Measurements from ENCODE around the gene PDE9A. TPM values are rescaled to one million over a fixed set of nuclear protein-coding genes. Genes with fewer than 3 reads are reported as not detected.

PDE9A gene
- polyA plus RNA-seq, 2 of the 4 experiments (the other 2 are of a cell fraction) = 1.3 to 3.1 TPM

- Histone ChIP-seq H3K27ac (no peak overlapping the region), H3K4me3 (no peak overlapping the region), H3K4me1 (no peaks in the 10 kb centered on the region), H3K9me3 (no peaks in the 10 kb centered on the region), H3K4me2 (no peak overlapping the region)
- 42% methylated on average over 5 of the region's 6 CpGs for WGBS (ENCODE audit: missing lambda C conversion rate)
- ChIA-PET POLR2A (no interaction called here), CTCF (interaction anchor here (0.9 kb wide), 1 partner anchor 26 kb away, joined by 3 read pairs; no protein-coding TSS in a partner anchor)
- DNase-seq (ENCODE audit: low read depth in 1 of 2, low spot score in 1 of 2) (no peak), FAIRE-seq (no peak), ATAC-seq (no peak)
- TF ChIP-seq PHF8 (IDR thresholded peaks at IDR 0.05; ENCODE audit: borderline replicate concordance, low read depth) (no peak), FOXS1 (CRISPR knock-in tag; IDR thresholded peaks at IDR 0.05) (no peak), HOXA7 (CRISPR knock-in tag; IDR thresholded peaks at IDR 0.05) (no peak), HDAC2 (IDR thresholded peaks at IDR 0.05) (no peak), ZNF302 (CRISPR knock-in tag; IDR thresholded peaks at IDR 0.05) (no peak), CHD2 (IDR thresholded peaks at IDR 0.05; ENCODE audit: low read length, partially characterized antibody) (no peak), NFE2L2 (conservative IDR thresholded peaks at IDR 0.05; ENCODE audit: low read length) (no peak), POLR2A (IDR thresholded peaks at IDR 0.05; ENCODE audit: low read length) (no peak), RARB (CRISPR knock-in tag; IDR thresholded peaks at IDR 0.05) (no peak), MAX (IDR thresholded peaks at IDR 0.05) (no peak), TP53 (CRISPR knock-in tag; IDR thresholded peaks at IDR 0.05) (no peak), KDM1A (IDR thresholded peaks at IDR 0.05; ENCODE audit: low read depth) (no peak), HOXB13 (CRISPR knock-in tag; IDR thresholded peaks at IDR 0.05; ENCODE audit: low read depth) (no peak), FOSB (CRISPR knock-in tag; IDR thresholded peaks at IDR 0.05) (no peak), EHF (CRISPR knock-in tag; IDR thresholded peaks at IDR 0.05) (no peak), ZSCAN20 (CRISPR knock-in tag; IDR thresholded peaks at IDR 0.05) (no peak), ESRRA (IDR thresholded peaks at IDR 0.05; ENCODE audit: borderline replicate concordance, low read length) (no peak), MAFK (IDR thresholded peaks at IDR 0.05; ENCODE audit: partially characterized antibody) (no peak), MYC (IDR thresholded peaks at IDR 0.05; ENCODE audit: borderline replicate concordance, low read length) (no peak)
Measured at GRCh38 chr21:42794551-42794950, 141.1 kb downstream of the PDE9A start.

GRCh38 chr21:42796327-42797062 is 143.1 kb downstream of the PDE9A start:
- Histone ChIP-seq H3K4me3 (no peak overlapping the region), H3K4me1 (no peaks in the 10 kb centered on the region), H3K9me3 (no peaks in the 10 kb centered on the region), H3K4me2 (no peak overlapping the region), H3K27ac (no peak overlapping the region)
- no peak for DNase-seq (ENCODE audit: low read depth in 1 of 2, low spot score in 1 of 2)
- WGBS (ENCODE audit: missing lambda C conversion rate) = 48% methylated on average over 13 of the region's 13 CpGs
- CTCF ChIA-PET = interaction anchor here (0.6 kb wide), 1 partner anchor 680 kb away, joined by 5 read pairs; no protein-coding TSS in a partner anchor
- no peak for ATAC-seq
- no peak for FAIRE-seq
- POLR2A ChIA-PET = no interaction called here
- TF ChIP-seq TP53 (CRISPR knock-in tag; IDR thresholded peaks at IDR 0.05) (no peak), JUNB (IDR thresholded peaks at IDR 0.05) (no peak), USF2 (IDR thresholded peaks at IDR 0.05) (no peak), CEBPB (IDR thresholded peaks at IDR 0.05) (no peak), FOXS1 (CRISPR knock-in tag; IDR thresholded peaks at IDR 0.05) (no peak), ZC3H11A (IDR thresholded peaks at IDR 0.05) (no peak), NPAS2 (CRISPR knock-in tag; IDR thresholded peaks at IDR 0.05; ENCODE audit: borderline replicate concordance) (no peak), POLR2AphosphoS2 (conservative IDR thresholded peaks at IDR 0.05; ENCODE audit: low read length) (no peak), PHF8 (IDR thresholded peaks at IDR 0.05; ENCODE audit: borderline replicate concordance, low read depth) (no peak), EHF (CRISPR knock-in tag; IDR thresholded peaks at IDR 0.05) (no peak), CHD2 (IDR thresholded peaks at IDR 0.05; ENCODE audit: low read length, partially characterized antibody) (no peak)

- Histone ChIP-seq H3K27ac (no peak overlapping the region), H3K4me1 (no peaks in the 10 kb centered on the region), H3K9me3 (no peaks in the 10 kb centered on the region), H3K4me2 (no peak overlapping the region), H3K4me3 (no peak overlapping the region)
- ATAC-seq = no peak
- TF ChIP-seq EP300 (IDR thresholded peaks at IDR 0.05) = no peak
- no peak for TF ChIP-seq EHMT2 (IDR thresholded peaks at IDR 0.05; ENCODE audit: low read depth)
- TF ChIP-seq RCOR1 (IDR thresholded peaks at IDR 0.05; ENCODE audit: low read depth, low read length) = no peak
- TF ChIP-seq RNF2 (IDR thresholded peaks at IDR 0.05; ENCODE audit: borderline replicate concordance, low read depth) = no peak
- DNase-seq (ENCODE audit: low read depth in 1 of 2, low spot score in 1 of 2) = no peak
- FAIRE-seq = no peak
- ChIA-PET POLR2A (no interaction called here), CTCF (interaction anchor here (0.6 kb wide), 1 partner anchor 681 kb away, joined by 5 read pairs; no protein-coding TSS in a partner anchor)
- 54% methylated on average over 7 of the region's 7 CpGs for WGBS (ENCODE audit: missing lambda C conversion rate)
Measured at GRCh38 chr21:42797522-42797921, 144.1 kb downstream of the PDE9A start.

Measured in A549 (cell line).